Body of pancreas (tissue), 4 donors: ENCODE measurements around the gene RNF6. TPM values are rescaled to one million over a fixed set of nuclear protein-coding genes. Genes with fewer than 3 reads are reported as not detected.
"Not testable (repeated sequence)": the region's sequence is repeated elsewhere in the genome, so short reads cannot be mapped to it uniquely, and the experiment has no call there.

Experiments used
- ATAC-seq: fragments of 150-250 bp; one replicate; pipeline ENCODE4 v1.9.1; 2016
- DNase-seq, 4 donors: peaks; one replicate each; pipeline ENCODE4 v3.0.0-alpha.2; 2019
- H3K27ac ChIP-seq, 4 donors: fragments of 200-600 bp; sonication (generic); 1 replicate in 3 of 4; 2 replicates in 1 of 4; pipeline versions ENCODE4 v1.5.1 to v1.6.1; 2016 to 2019; ENCODE audit warnings: mild to moderate bottlenecking in 1 of 4, mixed read lengths in 1 of 4, moderate library complexity in 1 of 4
- H3K27me3 ChIP-seq, 2 donors: fragments of 200-600 bp; sonication (generic); one replicate each; pipeline ENCODE4 v1.6.0; 2016; ENCODE audit warnings: mild to moderate bottlenecking in 1 of 2
- H3K36me3 ChIP-seq, 2 donors: fragments of 200-600 bp; sonication (generic); replicated peaks in 1 of 2; 2 replicates each; pipeline ENCODE4 v1.5.1; 2016; ENCODE audit warnings: low read depth in 2 of 2; ENCODE audit not compliant: insufficient read depth in 1 of 2
- H3K4me1 ChIP-seq: fragments of 200-600 bp; sonication (generic); one replicate; pipeline ENCODE4 v1.6.0; 2016
- H3K4me3 ChIP-seq, 2 donors: fragments of 200-600 bp; sonication (generic); 1 replicate in 1 of 2; 2 replicates in 1 of 2; pipeline ENCODE4 v1.5.1; 2016 to 2019
- H3K9me3 ChIP-seq, 3 donors: fragments of 200-600 bp; sonication (generic); 1 replicate in 2 of 3; 2 replicates in 1 of 3; pipeline ENCODE4 v1.5.1; 2016
- POLR2A ChIP-seq, 3 donors: fragments of 450-650 bp; IDR thresholded peaks; one replicate each; pipeline ENCODE4 v1.6.1; 2016; ENCODE audit warnings: antibody characterized with exemption in 3 of 3, mild to moderate bottlenecking in 2 of 3
- WGBS, 2 donors: methylation state at CpG; one replicate each; pipeline ENCODE4 v1.1.5; 2017; 5-methylcytosine and 5-hydroxymethylcytosine counted together
- intact Hi-C: fragments of 100-400 bp; cut with DNase I; formaldehyde crosslinking; loops from one replicate; pipeline ENCODE4 v1.15.1; 2023
- total RNA-seq, 2 donors: library from RNA; depleted of rRNA; stranded (reverse); fragments of >200 nt; gene quantifications; one replicate each; pipeline ENCODE4 v1.1.0, GENCODE V29; 2016
- TF ChIP-seq, protein P1 (sequence below), 7 experiments: fragments of 450-650 bp in 4 of 7; fragments of 200-600 bp in 3 of 7; sonication (generic) in 3 of 7; IDR thresholded peaks; one replicate each; pipeline ENCODE4 v1.5.1; 2016 to 2019; ENCODE audit warnings: antibody characterized with exemption in 7 of 7

RNF6 gene
- total RNA-seq, 2 donors from 2014 or later = 6.9 to 13.0 TPM

- peak within 1 kb of the TSS; percentile 57 to 69 for H3K4me3 ChIP-seq
- H3K27ac ChIP-seq = peak within 1 kb of the TSS; percentile 88 to 94 (median 91)
- WGBS, 2 donors = 0 to 5% methylated on average over 10 to 61 of the region's 79 CpGs
- H3K27me3 ChIP-seq = no peaks in the 10 kb centered on the region
- DNase-seq (peak; percentile 84 to 95 (median 90)), ATAC-seq (peak; percentile 89)
- no peaks in the 10 kb centered on the region for H3K9me3 ChIP-seq
- H3K36me3 ChIP-seq = no peaks in the 10 kb centered on the region
- peaks cover 30% of the 10 kb centered on the region for H3K4me1 ChIP-seq
- intact Hi-C loops = no loop called here
- TF ChIP-seq, protein P1, sequence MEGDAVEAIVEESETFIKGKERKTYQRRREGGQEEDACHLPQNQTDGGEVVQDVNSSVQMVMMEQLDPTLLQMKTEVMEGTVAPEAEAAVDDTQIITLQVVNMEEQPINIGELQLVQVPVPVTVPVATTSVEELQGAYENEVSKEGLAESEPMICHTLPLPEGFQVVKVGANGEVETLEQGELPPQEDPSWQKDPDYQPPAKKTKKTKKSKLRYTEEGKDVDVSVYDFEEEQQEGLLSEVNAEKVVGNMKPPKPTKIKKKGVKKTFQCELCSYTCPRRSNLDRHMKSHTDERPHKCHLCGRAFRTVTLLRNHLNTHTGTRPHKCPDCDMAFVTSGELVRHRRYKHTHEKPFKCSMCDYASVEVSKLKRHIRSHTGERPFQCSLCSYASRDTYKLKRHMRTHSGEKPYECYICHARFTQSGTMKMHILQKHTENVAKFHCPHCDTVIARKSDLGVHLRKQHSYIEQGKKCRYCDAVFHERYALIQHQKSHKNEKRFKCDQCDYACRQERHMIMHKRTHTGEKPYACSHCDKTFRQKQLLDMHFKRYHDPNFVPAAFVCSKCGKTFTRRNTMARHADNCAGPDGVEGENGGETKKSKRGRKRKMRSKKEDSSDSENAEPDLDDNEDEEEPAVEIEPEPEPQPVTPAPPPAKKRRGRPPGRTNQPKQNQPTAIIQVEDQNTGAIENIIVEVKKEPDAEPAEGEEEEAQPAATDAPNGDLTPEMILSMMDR (IDR thresholded peaks at IDR 0.05) = peak in 1 of 7 experiments; percentile 25
- peak; percentile 59 to 83 (median 82) for TF ChIP-seq POLR2A (IDR thresholded peaks at IDR 0.05)
These were observed 31.9 kb upstream of the RNF6 start, which contains the start of gene CDK8 for GRCh38 chr13:26253787-26254582. Gene CDK8, plus strand, starts transcription at chr13:26254129. Its CDS starts 513 bp downstream, at chr13:26254642.

- ATAC-seq = no peak
- 33 to 35% methylated on average over 9 of the region's 9 CpGs for whole genome bisulfite sequencing, 2 donors
- no peaks in the 10 kb centered on the region for H3K9me3 ChIP-seq
- intact Hi-C loops = no loop called here
- H3K36me3 ChIP-seq = no peaks in the 10 kb centered on the region
- H3K4me3 ChIP-seq = no peak overlapping the region
- peaks cover 23% of the 10 kb centered on the region for H3K4me1 ChIP-seq
- no peak for DNase-seq
- H3K27ac ChIP-seq = peak overlapping the region in 3 of 4 donors; percentile 88 to 94 (median 89)
- no peak for TF ChIP-seq POLR2A (IDR thresholded peaks at IDR 0.05)
- TF ChIP-seq, protein P1 (IDR thresholded peaks at IDR 0.05) = no peak
- no peaks in the 10 kb centered on the region for H3K27me3 ChIP-seq
These were observed 31.2 kb upstream of the RNF6 start for GRCh38 chr13:26253262-26253786.

DNA sequence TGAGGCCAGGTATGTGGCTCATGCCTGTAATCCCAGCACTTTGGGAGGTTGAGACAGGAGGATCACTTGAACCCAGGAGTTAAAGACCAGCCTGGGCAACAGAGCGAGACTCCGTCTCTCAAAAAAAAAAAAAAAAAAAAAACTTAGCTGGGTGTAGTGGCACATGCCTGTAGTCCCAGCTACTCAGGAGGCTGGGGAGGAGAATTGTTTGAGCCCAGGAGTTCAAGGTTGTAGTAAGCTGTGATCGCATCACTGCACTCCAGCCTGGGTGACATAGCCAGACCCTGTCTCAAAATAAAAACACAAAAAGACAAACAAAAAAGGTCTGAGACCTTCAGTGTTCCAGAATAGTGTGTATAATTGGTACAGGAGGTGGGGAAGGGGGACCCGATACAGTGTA, 29.9 kb upstream of the RNF6 start:
- H3K27me3 ChIP-seq, H3K36me3 ChIP-seq, intact Hi-C loops, DNase-seq, H3K27ac ChIP-seq, H3K4me3 ChIP-seq, ATAC-seq, H3K9me3 ChIP-seq: not testable (repeated sequence)
- peaks cover 20% of the 10 kb centered on the region for H3K4me1 ChIP-seq
- 68 to 79% methylated on average over 4 of the region's 4 CpGs for WGBS, 2 donors

DNA sequence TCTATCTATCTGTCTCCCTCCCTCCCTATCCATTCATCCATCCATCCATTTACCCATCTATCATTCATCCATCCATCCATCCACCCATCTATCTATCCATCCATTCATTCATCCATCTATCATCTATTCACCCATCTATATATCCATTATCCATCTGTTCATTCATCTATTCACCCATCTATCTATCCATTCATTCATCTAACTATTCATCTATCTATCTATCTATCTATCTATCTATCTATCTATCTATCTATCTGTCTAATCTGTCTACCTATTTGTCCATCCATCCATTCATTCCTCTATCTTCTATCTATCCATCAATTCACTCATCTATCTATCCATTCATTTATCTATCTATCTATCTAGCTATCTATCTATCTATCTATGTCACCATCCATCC, 27.4 kb upstream of the RNF6 start:
- intact Hi-C loops = no loop called here

GRCh38 chr13:26247608-26248007, 25.5 kb upstream of the RNF6 start:
- Histone ChIP-seq H3K4me1 (no peaks in the 10 kb centered on the region), H3K27ac (no peak overlapping the region), H3K4me3 (no peak overlapping the region), H3K36me3 (no peaks in the 10 kb centered on the region), H3K9me3 (no peaks in the 10 kb centered on the region), H3K27me3 (no peaks in the 10 kb centered on the region)
- ATAC-seq (no peak), DNase-seq (no peak)
- 36 to 41% methylated on average over 3 of the region's 3 CpGs for WGBS, 2 donors
- intact Hi-C loops = no loop called here
- no peak for TF ChIP-seq POLR2A (IDR thresholded peaks at IDR 0.05)
- TF ChIP-seq, protein P1 (IDR thresholded peaks at IDR 0.05) = no peak

More for the DNA sequence above, 27.4 kb upstream of the RNF6 start:
- no peak for TF ChIP-seq POLR2A (IDR thresholded peaks at IDR 0.05)
- TF ChIP-seq, protein P1 (IDR thresholded peaks at IDR 0.05) = no peak
- ATAC-seq = no peak
- no peak overlapping the region for H3K27ac ChIP-seq
- DNase-seq = no peak
- no peak overlapping the region for H3K4me3 ChIP-seq
- no peaks in the 10 kb centered on the region for H3K27me3 ChIP-seq
- H3K4me1 ChIP-seq = no peaks in the 10 kb centered on the region
- H3K36me3 ChIP-seq = no peaks in the 10 kb centered on the region
- H3K9me3 ChIP-seq = no peaks in the 10 kb centered on the region
